T-helper 2 cell (primary cell): ENCODE results near the gene MRGPRX4.
"Not testable (repeated sequence)": the region's sequence is repeated elsewhere in the genome, so short reads cannot be mapped to it uniquely, and the experiment has no call there.

Source experiments
- DNase-seq, 5 experiments: peaks; one replicate each; pipeline versions ENCODE4 v3.0.0 to v3.0.0-alpha.2; 2012 to 2022
- total RNA-seq, 2 donors: gene quantifications; one replicate each; lab custom pipeline; 2026; lab: John Stamatoyannopoulos, UW

MRGPRX4 gene
- 0 reads per million in 2 donors for total RNA-seq

DNA sequence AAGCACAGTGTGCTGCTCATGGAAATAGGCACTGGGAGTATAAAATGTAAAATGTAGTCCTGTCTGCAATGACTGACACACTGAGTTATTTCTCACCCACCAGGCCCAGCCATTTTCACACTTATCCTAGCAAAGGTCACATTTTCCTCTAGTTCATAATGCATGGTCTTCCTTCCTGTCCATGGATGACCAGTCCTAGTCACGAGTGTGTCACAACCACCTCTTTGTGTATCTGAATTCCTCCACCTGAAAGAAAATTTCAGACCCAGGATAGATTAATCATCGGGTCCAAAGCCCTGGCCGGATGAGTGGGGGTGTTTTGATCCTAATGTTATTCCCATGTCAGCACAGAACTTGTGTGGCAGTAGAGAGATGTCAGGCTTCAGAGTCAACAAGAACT lies at the start of gene MRGPRX4:
Gene MRGPRX4, plus strand, starts transcription at position 172 of the 400 bp plus-strand sequence. CDS start 420 bp downstream, outside the sequence.
- DNase-seq: no peak

DNA sequence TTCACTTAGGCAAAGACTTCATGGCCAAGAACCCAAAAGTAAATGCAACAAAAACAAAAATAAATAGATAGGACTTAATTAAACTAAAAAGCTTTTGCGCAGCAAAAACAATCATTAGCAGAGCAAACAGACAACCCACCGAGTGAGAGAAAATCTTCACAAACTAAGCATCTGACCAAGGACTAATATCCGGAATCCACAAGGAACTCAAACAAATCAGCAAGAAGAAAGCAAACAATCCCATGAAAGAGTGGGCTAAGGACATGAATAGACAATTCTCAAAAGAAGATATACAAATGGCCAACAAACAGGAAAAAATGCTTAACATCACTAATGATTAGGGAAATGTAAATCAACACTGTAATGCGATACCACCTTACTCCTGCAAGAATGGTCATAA lies 41.5 kb upstream of the MRGPRX4 start:
- not testable (repeated sequence) for DNase-seq

- no peak for DNase-seq
Measured at GRCh38 chr11:18132341-18132740, 40.3 kb upstream of the MRGPRX4 start, which contains the start of gene MRGPRX3. TSS of gene MRGPRX3 (plus strand) at chr11:18132571. CDS start at chr11:18137203, 4,632 bp downstream.

- no peak for DNase-seq
Measured at GRCh38 chr11:18135308-18135707, 37.3 kb upstream of the MRGPRX4 start.

DNA sequence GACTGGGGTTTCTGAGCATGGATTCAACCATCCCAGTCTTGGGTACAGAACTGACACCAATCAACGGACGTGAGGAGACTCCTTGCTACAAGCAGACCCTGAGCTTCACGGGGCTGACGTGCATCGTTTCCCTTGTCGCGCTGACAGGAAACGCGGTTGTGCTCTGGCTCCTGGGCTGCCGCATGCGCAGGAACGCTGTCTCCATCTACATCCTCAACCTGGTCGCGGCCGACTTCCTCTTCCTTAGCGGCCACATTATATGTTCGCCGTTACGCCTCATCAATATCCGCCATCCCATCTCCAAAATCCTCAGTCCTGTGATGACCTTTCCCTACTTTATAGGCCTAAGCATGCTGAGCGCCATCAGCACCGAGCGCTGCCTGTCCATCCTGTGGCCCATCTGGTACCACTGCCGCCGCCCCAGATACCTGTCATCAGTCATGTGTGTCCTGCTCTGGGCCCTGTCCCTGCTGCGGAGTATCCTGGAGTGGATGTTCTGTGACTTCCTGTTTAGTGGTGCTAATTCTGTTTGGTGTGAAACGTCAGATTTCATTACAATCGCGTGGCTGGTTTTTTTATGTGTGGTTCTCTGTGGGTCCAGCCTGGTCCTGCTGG lies 35.3 kb upstream of the MRGPRX4 start:
- DNase-seq: no peak

- no peak for DNase-seq
Measured at GRCh38 chr11:18140145-18140544, 32.5 kb upstream of the MRGPRX4 start.

DNA sequence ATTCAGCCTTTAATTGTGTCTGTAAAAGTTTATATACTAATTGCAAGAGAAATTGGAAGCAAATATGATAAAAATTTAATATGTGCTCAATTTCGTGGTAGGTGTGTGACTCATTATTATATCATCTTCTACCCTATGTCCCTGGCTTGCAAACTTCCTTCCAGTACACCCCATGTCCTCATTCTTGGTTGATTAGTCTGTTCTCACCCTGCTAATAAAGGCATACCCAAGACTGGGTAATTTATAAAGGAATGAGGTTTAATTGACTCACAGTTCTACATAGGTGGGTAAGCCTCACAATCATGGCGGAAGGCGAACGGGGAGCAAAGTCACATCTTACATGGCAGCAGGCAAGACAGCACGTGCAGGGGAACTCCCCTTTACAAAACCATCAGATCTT lies 28.4 kb upstream of the MRGPRX4 start:
- DNase-seq: no peak

GRCh38 chr11:18145025-18145424 lies 27.6 kb upstream of the MRGPRX4 start:
- no peak for DNase-seq

DNA sequence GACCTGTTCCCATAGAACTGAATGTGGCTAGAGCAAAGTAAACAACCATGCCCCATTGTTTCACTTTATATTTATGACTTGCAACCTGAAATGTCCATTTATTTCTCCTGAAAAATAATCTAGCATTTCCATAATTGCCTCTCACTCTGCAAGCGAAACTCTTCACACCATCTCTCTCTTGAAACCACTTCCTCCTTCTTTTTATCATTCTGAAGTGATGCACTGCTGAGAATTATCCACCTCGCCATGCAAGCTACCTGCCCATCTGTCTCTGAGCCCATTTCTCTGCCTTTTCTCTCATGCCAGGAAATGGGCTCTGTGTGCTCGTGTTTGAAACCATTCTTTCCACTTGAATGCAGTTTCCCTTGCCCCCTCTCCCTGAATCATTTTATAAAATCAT lies 26.8 kb upstream of the MRGPRX4 start:
- DNase-seq: peak in 1 of 5 experiments; percentile 52

DNA sequence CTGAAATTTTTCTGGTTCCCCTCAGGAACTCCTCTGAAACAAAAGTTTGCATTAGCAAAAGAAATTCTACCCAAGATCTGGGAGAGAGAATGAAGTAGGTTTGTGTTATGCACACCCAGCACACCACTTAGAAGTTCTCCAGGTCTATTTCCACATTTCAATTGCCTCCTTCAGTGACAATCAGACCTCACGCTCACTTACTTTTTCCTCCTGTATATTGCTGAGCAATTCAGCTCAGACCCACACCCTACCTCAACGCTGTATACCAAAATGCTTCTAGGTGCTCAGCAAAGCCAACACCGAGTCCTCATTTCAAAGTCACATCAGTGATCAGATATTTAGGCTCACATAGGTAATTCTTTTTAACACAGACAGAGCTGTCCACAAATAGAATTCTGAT lies 21.1 kb upstream of the MRGPRX4 start:
- DNase-seq: no peak

GRCh38 chr11:18168372-18168771 lies 4.3 kb upstream of the MRGPRX4 start:
- no peak for DNase-seq

DNA sequence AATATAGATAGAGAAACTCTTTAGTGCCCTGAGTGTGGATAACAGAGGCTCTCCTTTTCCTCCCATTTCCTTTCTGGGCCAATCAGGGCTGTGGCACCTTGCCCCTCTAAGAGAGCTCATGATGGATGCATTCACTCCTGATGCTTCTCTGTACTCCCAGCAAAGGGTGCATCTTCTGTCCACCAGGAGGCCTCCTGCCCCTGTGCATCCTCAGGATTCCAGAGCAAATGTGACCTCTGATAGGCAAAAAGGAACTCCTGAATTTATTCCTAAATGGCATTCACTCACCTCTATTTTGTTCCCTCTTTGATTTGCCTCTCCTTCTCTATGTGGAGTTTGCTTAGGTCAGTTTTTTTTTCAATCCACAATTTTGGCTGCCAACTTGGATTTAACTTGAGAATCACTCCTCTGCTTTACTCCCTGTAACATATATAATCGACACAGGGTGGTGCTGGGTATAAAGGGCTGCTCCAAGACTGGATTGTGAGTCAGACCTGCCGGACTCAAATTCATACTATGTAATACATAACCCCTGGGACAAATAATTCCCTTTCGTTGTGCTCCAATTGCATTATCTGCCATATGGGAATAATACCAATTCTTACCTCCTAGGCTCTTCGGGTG lies 1.1 kb upstream of the MRGPRX4 start:
- peak in 1 of 5 experiments; percentile 28 for DNase-seq

GRCh38 chr11:18173225-18173866 lies 709 bp downstream of the MRGPRX4 start:
- DNase-seq: no peak

DNA sequence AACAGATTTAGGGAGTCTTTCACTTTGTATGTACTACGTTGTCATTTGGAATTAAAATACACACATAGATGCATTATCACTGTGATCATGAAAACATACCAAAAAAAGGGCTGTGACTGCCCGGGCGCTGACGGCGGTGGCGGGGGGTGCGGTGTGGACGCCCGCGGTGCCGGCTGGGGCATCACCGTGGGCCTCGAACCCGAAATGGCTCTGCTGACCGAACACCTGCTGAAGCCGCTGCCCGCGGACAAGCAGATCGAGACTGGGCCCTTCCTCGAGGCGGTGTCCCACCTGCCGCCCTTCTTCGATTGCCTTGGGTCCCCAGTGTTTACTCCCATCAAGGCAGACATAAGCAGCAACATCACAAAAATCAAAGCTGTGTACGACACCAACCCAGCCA lies 16.2 kb downstream of the MRGPRX4 start:
- DNase-seq: no peak

DNA sequence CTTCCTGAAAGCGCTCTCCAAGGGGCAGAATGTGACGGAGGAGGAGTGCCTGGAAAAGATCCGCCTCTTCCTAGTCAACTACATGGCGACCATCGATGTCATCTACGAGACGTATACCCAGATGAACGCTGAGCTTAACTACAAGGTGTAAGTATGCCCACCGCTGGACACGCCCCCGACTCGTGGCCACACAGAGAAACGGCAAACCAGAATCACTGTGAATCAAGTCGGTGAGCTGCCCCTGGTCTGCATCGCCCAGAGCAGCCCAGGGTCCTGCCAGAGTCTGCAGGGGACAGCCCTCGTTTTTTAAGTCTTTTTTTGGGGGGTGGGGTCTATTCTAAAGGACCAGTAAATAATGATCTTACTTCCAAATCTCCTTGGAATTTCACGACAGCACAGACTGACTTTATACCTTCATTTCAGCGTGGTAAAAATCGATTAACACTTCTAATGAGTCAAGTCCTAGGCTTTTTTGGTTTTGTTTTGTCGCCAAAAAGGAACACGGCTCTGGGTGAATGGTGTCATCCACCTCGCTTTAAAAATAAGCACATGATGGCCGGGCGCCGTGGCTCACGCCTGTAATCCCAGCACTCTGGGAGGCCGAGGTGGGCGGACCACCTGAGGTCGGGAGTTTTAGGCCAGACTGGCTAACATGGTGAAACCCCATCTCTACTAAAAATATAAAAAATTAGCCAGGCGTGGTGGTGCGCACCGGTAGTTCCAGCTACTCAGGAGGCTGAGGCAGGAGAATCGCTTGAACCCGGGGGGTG lies 17.0 kb downstream of the MRGPRX4 start:
- not testable (repeated sequence) for DNase-seq

DNA sequence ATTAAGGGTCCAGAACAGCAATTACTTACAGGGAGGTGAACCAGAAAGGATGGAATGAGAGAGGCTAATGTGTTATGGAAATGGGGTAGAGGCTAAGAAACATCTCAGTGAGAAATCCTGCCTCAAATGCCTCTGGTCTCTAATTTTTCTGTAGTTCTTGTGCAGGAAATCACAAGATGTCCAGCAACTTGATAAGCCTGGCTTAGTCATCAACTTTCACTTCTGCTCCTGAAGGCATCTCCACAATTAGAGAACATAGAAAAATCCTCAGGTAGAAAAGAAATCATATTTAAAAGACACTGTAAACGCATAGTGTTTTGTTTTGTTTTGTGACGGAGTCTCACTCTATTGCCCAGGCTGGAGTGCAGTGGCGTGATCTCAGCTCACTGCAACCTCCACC lies 18.7 kb downstream of the MRGPRX4 start:
- DNase-seq: no peak

- no peak for DNase-seq
Measured at GRCh38 chr11:18193010-18193409, 20.4 kb downstream of the MRGPRX4 start.

GRCh38 chr11:18196532-18196931 lies 23.9 kb downstream of the MRGPRX4 start:
- no peak for DNase-seq

- DNase-seq: not testable (repeated sequence)
Measured at GRCh38 chr11:18197738-18198137, 25.1 kb downstream of the MRGPRX4 start.

GRCh38 chr11:18203723-18204122 lies 31.1 kb downstream of the MRGPRX4 start:
- peak in 1 of 5 experiments; percentile 20 for DNase-seq

GRCh38 chr11:18204220-18204619 lies 31.6 kb downstream of the MRGPRX4 start:
- no peak for DNase-seq

- DNase-seq: no peak
Measured at GRCh38 chr11:18204771-18205170, 32.1 kb downstream of the MRGPRX4 start.

DNA sequence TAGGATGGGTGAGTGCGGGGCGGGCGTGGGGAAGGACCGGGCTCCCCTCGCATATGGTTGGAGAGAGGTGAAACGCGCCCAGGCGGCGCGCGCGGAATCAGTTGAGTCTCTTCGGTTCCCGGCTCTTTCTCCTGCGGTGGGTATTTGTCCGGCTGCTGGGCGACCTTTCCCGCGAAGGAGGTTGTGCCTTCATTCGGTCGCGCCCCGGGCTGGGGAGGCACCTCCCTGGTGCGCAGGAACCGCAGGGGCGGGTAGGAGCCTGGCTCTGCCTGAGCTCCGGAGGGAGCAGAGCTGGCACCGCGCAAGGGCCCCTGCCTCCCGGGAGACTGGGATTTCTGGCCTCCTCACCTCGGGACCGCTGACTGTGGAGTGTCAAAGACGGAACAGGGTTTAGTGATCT lies 36.4 kb downstream of the MRGPRX4 start:
- DNase-seq: no peak
